OCI-LY1 (cell line): ENCODE measurements around the gene ADAM8.

ENCODE experiments used
- EZH2 ChIP-seq: fragments of 200-600 bp; sonication (generic), shearing (Covaris generic); IDR thresholded peaks from 2 replicates; pipeline ENCODE4 v1.8.0; 2017; ENCODE audit warnings: borderline replicate concordance, mixed run types, mild to moderate bottlenecking, antibody characterized with exemption, low read length, moderate library complexity, mixed read lengths
- TF ChIP-seq, protein P1 (sequence below): fragments of 200-600 bp; sonication (generic), shearing (Covaris generic); IDR thresholded peaks from 2 replicates; pipeline ENCODE4 v1.5.1; 2017; ENCODE audit warnings: mild to moderate bottlenecking, antibody characterized with exemption, low read length, moderate library complexity, mixed read lengths

DNA sequence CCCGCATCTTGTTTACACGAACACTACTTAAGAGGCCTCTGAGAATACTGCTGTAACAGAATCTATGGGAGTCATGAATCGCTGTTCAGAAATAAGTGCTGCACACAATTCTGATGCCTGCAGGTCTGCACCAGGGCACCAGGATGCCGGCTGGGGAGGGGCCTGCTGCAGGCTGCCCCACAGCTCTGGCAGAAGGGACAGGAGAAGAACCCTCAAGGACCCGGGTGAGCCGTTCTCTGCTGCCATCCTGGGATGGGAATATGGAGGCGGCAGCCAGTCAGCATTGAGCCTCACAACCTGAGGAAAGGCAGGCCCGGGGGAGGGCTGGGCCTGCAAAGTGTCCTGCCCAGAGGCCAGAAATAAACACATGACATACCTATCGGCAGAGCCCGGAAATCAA lies 20.8 kb upstream of the ADAM8 start:
- TF ChIP-seq, protein P1, sequence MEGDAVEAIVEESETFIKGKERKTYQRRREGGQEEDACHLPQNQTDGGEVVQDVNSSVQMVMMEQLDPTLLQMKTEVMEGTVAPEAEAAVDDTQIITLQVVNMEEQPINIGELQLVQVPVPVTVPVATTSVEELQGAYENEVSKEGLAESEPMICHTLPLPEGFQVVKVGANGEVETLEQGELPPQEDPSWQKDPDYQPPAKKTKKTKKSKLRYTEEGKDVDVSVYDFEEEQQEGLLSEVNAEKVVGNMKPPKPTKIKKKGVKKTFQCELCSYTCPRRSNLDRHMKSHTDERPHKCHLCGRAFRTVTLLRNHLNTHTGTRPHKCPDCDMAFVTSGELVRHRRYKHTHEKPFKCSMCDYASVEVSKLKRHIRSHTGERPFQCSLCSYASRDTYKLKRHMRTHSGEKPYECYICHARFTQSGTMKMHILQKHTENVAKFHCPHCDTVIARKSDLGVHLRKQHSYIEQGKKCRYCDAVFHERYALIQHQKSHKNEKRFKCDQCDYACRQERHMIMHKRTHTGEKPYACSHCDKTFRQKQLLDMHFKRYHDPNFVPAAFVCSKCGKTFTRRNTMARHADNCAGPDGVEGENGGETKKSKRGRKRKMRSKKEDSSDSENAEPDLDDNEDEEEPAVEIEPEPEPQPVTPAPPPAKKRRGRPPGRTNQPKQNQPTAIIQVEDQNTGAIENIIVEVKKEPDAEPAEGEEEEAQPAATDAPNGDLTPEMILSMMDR, result no peak
- TF ChIP-seq EZH2, result no peak
